Measurements from ENCODE around the gene SMC1B. TPM values are rescaled to one million over a fixed set of nuclear protein-coding genes. Genes with fewer than 3 reads are reported as not detected.

SMC1B gene
- total and polyA plus RNA-seq, 8 donors, result 0.06 TPM; not detected in 7

GRCh38 chr22:45334528-45334927 lies 78.9 kb downstream of the SMC1B start:
- intact Hi-C loops (cut with DNase I), result no loop called here
- Histone ChIP-seq H3K4me3 (no peak overlapping the region), H3K27ac (no peak overlapping the region), H3K36me3 (peaks cover 0 to 7% (median 1%) of the 10 kb centered on the region in 3 donors), H3K4me1 (no peaks in the 10 kb centered on the region), H3K27me3 (no peaks in the 10 kb centered on the region), H3K9me3 (no peaks in the 10 kb centered on the region)
- FAIRE-seq, result no peak
- no peak for TF ChIP-seq CTCF (IDR thresholded peaks at IDR 0.05)
- 90 to 92% methylated on average over 9 of the region's 9 CpGs for WGBS, 2 donors
- DNase-seq, result no peak
- no peak for ATAC-seq

DNA sequence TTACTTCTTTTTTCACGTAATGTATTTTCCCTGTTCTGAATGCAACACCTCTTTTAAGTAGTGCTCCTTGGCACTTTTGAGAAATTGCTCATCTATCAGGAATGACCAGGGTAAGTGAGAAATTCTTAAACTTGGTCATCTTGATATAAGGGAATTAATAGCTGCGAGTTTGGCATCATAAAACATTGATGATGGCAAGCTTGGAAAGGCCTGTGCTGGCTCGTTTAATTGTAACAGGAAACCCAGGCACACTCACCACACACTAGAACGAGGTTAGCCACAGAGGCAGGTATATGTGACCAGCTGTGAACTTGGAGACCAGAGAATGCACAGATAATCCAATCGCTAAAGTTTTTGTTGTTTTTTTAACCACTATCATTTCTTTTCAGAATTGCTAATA lies 79.3 kb downstream of the SMC1B start:
- H3K36me3 ChIP-seq, result peaks cover 0 to 7% (median 0%) of the 10 kb centered on the region in 3 donors
- no peaks in the 10 kb centered on the region for H3K4me1 ChIP-seq
- 74 to 75% methylated on average over 5 of the region's 5 CpGs for WGBS, 2 donors
- no peak for TF ChIP-seq CTCF (IDR thresholded peaks at IDR 0.05)
- H3K27ac ChIP-seq, result no peak overlapping the region
- DNase-seq (no peak), ATAC-seq (no peak), FAIRE-seq (no peak)
- no peaks in the 10 kb centered on the region for H3K27me3 ChIP-seq
- H3K4me3 ChIP-seq, result no peak overlapping the region
- no peaks in the 10 kb centered on the region for H3K9me3 ChIP-seq
- intact Hi-C loops (cut with DNase I), result no loop called here

DNA sequence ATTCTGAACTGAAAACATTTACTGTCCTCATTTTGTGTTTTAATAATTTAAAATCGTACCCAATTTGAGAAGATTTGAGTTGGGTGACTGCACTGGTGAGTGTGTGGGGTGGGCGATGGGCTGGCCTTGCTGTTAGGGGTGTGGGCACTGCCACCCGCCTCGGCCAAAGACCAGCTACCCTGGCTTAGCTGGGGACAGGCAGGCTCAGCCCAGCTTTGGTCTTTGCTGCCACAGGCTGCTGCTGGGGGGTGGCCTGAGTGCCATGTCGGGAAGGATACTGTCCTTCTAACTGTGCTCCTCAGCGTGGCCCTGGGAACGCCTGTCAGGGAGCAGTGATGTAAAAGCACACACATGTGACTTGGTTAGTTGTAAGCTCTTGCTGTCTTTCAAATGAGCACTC lies 81.4 kb downstream of the SMC1B start:
- no peak for TF ChIP-seq CTCF (IDR thresholded peaks at IDR 0.05)
- H3K27ac ChIP-seq, result no peak overlapping the region
- peak in 1 of 6 donors; percentile 40 for DNase-seq
- H3K27me3 ChIP-seq, result no peaks in the 10 kb centered on the region
- 94 to 96% methylated on average over 7 of the region's 7 CpGs for WGBS, 2 donors
- no peak for ATAC-seq
- no peak for FAIRE-seq
- H3K9me3 ChIP-seq, result no peaks in the 10 kb centered on the region
- no peak overlapping the region for H3K4me3 ChIP-seq
- no peaks in the 10 kb centered on the region for H3K4me1 ChIP-seq
- peaks cover 0 to 7% (median 0%) of the 10 kb centered on the region in 3 donors for H3K36me3 ChIP-seq
- intact Hi-C loops (cut with DNase I), result no loop called here

GRCh38 chr22:45331486-45331885 lies 81.9 kb downstream of the SMC1B start:
- WGBS, 2 donors, result 85 to 93% methylated on average over 9 of the region's 9 CpGs
- Histone ChIP-seq H3K27me3 (no peaks in the 10 kb centered on the region), H3K27ac (no peak overlapping the region), H3K36me3 (peaks cover 0 to 7% (median 0%) of the 10 kb centered on the region in 3 donors), H3K4me3 (no peak overlapping the region), H3K9me3 (no peaks in the 10 kb centered on the region), H3K4me1 (no peaks in the 10 kb centered on the region)
- DNase-seq (no peak), FAIRE-seq (no peak), ATAC-seq (no peak)
- TF ChIP-seq CTCF (IDR thresholded peaks at IDR 0.05), result no peak
- intact Hi-C loops (cut with DNase I), result no loop called here

DNA sequence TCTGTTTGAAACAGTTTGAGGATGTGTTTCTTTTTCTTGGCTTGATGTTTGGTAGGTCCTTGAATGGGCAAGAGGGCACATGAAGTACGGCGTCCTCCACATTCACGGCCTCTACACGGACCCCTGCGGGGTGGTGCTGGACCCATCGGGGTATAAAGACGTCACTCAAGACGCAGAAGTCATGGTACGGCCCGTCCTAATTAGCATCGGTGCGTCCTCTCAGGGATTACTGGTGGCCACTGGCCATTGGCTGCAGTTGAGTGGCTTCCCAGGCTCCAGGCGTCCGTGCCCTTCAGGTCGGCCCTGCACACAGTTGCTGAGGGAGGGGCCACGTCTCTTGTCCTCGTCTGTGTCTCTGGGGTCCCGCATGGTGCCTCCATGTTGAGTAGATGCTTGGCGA lies 82.9 kb downstream of the SMC1B start:
- 93 to 94% methylated on average over 19 of the region's 19 CpGs for WGBS, 2 donors
- no peak overlapping the region for H3K27ac ChIP-seq
- ATAC-seq (no peak), FAIRE-seq (no peak), DNase-seq (no peak)
- H3K36me3 ChIP-seq, result peaks cover 0 to 7% (median 0%) of the 10 kb centered on the region in 3 donors
- H3K4me1 ChIP-seq, result no peaks in the 10 kb centered on the region
- no peaks in the 10 kb centered on the region for H3K9me3 ChIP-seq
- intact Hi-C loops (cut with DNase I), result no loop called here
- TF ChIP-seq CTCF (IDR thresholded peaks at IDR 0.05), result no peak
- H3K4me3 ChIP-seq, result no peak overlapping the region
- H3K27me3 ChIP-seq, result no peaks in the 10 kb centered on the region
